ENCODE results near the gene OR6N1.

Gene OR6N1

DNA sequence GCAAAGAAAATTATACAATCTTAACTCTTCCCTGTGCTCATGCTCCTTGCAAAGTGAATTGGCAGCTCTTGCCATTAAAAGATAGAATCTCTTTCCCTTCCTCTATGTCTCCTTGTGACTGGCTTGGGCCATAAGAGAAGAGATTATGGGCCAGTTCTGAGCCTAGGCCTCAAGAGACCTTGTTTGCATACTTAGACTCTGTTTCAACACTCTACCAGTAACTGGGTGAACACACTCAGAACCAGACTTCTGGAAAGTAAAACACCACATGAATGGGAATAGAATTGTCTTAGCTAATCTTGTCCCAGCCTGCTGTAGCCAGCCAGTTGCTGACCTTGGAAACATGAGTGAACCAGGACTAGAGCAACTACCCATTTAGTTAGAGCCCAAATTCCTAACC lies 36.1 kb downstream of the OR6N1 start:
- no peak for DNase-seq

DNA sequence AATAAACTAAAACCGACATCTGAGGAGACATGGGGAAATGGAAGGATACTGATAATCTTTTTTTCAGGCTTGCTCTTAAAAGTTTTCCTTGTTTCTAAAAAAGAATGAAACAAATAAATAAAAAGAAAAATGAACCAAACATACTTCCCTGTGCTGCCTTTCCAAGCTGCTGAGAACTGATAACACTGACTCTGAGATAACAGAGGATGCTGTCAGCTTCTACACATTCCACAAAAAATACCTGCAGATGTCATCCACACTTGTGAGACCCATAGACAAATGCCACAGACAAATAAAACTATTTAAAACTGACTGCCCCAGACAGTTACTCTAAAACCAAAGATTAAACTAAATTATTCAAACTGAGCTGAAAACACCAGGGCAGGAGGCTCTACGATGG lies 39.5 kb downstream of the OR6N1 start:
- no peak for DNase-seq

DNA sequence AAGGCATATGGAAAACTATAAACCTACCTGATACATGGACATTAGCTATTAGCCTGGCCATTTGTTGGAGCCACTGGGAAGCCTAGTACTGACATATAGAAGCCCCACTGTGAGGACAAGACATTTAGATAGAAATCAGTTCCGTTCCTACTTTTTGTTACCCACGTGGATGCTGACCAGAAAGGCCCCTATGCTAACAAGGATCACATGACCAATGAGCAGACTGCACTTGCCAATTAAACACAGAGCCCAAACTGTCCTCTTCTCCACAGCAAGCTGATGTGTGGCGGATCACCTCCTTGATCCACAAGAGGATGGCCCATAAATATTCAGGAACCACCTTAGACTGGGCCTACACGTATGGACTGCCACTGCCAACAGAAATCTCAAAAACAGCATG lies 40.3 kb downstream of the OR6N1 start:
- DNase-seq: no peak

DNA sequence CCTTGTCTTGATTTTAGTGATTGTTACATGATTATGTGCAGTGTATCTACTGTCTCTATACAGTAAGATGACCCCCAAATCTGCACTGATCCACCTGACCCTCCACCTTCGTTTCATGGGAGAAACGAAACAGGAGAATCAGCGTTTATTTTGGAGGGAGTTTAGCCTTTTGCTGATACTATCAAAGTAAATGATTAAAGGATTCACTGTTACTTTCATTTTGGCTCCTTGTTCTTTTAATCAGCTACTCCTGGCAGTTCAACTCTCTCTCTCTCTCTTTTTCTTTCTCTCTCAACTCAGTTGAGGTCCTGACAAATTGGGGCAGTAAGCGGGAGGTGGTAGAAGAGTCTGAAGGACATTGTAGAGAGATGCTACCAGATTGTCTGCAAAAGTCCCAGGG lies 41.5 kb downstream of the OR6N1 start:
- no peak for DNase-seq

DNA sequence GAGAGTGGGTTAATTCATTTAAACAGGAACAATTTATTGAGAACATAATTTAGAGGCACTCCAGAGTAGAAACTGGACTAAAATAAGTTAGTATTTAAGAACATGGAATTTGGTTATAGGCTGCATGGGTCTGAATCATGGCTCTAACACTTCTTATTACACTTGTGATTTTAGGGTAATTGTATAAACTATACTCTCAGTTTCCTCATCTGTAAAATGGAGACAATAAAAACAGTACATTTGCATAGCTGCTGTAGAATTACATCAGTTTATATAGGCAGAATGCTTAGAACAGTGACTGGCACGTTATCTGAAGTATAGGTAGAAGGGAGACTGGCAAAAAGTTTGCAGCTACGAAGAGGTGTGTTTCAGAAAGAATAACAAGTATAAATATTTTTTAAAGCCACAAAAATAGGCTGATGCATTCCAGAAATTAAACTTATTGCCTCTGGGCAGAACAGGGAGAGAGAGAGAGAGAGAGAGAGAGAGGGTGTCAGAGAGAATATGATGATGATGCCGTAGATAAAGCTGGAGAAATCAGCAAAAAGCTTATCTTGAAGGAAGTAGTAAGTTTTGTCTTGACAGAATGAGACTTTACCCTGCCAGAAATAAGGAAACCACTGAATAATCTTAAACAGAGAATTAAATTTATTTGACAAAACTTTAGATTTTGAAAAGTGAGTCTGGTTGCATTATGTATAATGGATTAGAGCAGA lies 43.3 kb downstream of the OR6N1 start:
- no peak for DNase-seq

DNA sequence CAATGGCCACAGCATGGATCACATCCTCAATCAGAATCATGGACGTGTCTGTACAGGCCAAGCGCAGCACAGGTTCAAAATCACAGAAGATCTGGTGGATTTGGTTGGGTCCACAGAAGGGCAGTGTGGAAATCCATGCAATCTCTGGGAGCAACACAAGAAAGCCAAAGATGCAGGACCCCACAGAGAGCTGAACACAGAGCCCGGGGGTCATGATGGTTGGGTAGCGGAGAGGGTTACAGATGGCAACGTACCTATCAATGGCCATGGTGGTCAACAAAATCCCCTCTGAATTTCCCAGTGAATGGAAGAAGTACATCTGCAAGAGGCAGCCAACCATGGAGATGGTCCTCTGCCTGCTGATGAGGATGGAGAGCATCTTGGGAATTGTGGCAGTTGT lies 47.6 kb downstream of the OR6N1 start:
- no peak for DNase-seq

DNA sequence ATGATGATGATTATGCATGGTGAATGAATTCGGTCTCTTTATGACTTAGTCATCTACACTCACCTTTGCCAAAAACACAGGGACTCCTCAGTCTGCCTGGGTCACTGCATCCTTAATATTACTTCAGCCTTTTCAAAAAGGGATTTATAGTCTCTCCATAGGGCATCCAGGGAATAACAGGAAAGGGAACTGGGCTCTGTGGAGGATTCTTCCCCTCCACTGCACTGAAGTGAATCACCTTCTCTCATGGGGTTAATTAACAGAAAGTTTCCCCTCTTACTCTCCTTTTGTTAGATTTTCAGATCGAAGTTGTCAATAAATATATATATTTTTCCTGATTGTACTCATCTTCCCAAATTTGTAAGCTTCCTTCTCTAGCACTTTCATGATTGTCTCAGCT lies 51.4 kb downstream of the OR6N1 start, which contains the start of gene OR6K3:
OR6K3 (minus strand) TSS at position 101 of the 400 bp plus-strand sequence. CDS start 2,605 bp downstream, outside the sequence.
- DNase-seq: no peak

DNA sequence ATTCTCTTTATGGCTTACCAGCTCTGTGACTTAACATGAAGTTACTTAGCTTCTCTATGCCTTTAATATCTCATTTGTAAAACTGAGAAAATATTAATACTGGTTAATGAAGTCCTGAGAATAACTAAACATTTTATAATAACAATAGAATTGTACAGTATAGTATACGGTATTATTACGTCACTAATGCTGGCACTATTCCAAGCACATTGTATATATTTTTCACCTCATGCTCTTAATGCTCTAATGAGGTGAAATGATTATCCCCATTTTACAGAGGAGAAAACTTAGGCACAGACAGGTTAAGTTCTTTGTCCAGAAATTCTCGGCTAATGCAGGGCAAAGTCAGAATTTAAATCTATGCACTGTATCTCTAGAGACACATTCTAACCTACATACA lies 52.3 kb downstream of the OR6N1 start:
- no peak for DNase-seq

DNA sequence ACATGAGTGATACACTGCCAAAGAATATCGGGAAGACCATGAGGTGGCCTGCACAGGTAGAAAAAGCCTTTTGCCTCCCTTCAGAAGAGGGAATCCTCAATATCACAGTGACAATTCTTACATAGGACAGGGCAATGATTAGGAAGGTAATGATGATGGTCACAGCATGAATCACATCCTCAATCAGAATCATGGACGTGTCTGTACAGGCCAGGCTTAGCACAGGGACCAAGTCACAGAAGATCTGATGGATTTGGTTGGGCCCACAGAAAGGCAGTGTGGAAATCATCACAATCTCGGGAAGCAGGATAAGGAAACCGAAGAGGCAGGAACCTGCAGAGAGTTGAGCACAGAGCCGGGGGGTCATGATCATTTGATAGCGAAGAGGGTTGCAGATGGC lies 54.7 kb downstream of the OR6N1 start:
- no peak for DNase-seq

DNA sequence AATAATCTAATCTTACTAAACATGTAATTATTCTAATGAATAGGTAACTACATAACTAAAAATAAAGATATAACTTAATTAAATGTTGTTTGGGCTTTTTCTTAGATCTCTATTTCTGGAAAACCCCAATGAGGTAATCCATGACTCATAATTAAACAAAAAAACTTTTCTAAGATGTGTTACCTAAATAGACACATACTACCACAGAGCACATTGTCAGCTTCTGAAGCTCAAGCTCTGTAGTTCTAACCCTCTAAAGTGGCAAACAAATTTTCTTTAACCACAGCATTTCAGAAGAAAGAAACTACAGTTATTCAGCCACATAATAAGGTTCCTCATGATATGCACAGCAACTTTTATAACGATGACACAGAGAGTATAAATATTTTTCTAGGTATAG lies 55.7 kb downstream of the OR6N1 start:
- no peak for DNase-seq

DNA sequence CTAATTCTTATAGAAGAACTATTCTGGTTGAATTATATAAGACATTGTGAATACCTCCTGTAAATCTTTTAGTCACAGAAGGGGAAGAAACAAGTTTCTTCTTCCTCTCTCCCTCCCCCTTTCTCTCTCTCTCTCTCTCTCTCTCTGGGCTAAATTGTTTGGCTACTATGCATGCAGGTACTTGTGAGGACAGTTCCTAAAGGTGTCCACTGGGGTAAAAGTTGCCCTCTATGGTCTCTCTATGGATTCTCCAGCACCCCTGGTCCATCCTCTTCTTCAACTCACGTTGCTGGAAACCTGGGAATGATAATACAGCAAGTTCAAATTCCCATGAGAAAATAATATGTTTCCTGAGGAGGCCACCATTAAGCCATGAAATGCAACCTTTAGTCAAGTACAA lies 57.2 kb downstream of the OR6N1 start:
- DNase-seq: no peak

Data from 8988T (cell line).